Embryonic facial prominence (tissue), 1 donor: ENCODE results near the gene DCLK1.

Experiments used
- DNase-seq: peaks from one replicate; pipeline ENCODE4 v3.0.0-alpha.2; 2016; ENCODE audit errors: extremely low spot score

Gene DCLK1

DNA sequence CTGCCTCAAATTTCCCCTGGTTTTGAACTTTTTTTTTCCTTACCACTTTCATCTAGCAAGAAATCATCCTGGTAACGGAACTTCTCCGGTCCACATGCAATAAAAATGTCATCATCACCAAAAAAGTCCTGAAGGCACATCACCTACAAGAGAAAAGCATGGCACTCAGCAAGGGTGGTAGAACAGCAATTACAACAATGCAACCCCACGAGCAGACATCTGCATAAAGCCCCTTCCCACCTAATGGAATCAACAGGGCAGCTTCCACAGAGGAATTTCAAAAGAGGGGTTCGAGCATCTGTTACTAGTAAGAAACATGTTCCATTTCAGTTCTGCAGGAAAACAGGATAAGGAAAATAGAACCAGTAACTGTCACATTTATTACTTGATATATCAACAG is 183.9 kb downstream of the DCLK1 start:
- no peak for DNase-seq

DNA sequence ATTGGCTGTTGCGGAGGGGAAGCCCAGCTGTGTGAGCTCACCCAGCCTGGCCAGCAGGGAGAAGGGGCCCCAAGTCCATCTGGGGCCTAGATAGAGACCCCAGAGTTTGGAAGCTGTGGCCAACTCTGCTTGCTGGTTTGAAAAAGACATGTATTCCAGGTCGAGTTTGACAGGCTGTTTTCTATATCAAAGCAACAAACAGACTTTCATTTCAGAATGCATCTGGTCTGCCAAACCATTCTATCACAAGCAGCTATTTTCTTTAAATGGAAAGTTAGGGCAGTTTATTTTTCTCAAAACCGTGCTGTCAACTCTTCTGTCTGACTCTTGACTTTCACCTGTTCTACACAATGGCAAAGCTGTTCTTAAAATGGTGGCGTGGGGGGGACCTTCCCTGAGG is 185.8 kb downstream of the DCLK1 start:
- DNase-seq: no peak

GRCh38 chr13:35941374-35941773 is 189.8 kb downstream of the DCLK1 start:
- no peak for DNase-seq

GRCh38 chr13:35940734-35941133 is 190.4 kb downstream of the DCLK1 start:
- DNase-seq: no peak

GRCh38 chr13:35936246-35936978 is 194.8 kb downstream of the DCLK1 start:
- DNase-seq: no peak

DNA sequence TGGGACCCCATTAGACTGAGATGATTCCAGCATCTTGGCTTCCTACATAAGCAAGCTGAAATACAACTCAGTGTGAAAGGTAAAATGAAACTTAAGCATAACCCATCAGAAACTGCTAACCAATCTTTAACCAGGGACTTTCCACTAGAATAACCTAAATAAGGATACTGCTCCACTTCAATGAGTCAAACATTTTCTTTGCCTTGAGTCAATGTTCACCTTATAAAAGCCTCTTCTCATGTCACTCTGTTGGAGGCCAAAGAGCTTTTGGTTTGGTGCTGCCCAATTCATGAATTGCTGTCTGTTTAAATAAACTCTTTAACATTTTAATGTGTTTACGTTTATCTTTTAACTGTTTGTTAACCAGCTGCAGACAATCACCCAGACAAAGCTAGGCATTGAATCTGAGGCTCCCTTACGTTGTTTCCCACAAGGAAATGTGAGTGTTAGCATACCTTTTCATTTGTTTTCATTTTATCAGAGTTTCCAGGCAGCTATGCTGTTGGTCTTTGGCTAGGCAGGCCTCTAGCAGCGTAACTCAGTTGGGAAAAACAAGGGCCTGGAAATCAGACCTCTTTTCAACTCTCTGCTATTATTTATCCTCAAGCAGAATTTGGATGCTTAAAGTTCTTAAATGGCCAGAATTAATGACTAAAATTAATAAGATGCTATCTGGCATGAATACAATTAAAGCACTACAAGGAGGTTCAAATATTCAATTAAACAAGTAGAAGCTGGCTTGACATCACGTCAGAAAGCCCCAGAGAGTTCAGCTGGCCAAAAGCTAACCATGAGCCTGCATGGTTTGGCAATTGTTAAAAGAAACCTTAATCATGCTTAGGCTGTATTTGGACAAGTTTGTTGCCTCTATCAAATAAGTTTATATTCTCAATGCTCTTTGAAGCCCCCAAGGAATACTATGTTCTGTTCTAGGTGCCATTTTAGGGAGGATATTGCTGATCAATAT is 200.2 kb downstream of the DCLK1 start:
- DNase-seq: no peak

DNA sequence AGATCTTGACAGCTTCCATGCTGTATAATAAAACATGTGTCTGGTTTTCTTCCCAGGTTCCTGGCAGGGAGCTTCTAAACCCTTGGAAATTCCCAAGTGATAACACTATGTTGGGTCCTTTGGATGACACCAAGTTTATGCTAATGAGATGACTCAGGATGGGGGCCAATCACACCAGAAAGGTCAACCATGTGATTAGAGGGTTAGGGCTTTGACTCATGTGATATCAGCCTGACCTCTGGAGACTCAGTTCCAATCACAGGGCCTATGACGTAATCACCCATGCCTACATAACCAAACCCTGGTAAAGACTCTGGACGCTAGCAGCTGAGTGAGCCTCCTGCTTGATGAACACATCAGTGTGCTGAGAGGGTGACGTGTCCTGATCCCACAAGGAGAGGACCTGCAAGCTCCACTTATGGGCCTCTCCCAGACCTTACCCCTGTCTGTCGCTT is 203.6 kb downstream of the DCLK1 start:
- no peak for DNase-seq

DNA sequence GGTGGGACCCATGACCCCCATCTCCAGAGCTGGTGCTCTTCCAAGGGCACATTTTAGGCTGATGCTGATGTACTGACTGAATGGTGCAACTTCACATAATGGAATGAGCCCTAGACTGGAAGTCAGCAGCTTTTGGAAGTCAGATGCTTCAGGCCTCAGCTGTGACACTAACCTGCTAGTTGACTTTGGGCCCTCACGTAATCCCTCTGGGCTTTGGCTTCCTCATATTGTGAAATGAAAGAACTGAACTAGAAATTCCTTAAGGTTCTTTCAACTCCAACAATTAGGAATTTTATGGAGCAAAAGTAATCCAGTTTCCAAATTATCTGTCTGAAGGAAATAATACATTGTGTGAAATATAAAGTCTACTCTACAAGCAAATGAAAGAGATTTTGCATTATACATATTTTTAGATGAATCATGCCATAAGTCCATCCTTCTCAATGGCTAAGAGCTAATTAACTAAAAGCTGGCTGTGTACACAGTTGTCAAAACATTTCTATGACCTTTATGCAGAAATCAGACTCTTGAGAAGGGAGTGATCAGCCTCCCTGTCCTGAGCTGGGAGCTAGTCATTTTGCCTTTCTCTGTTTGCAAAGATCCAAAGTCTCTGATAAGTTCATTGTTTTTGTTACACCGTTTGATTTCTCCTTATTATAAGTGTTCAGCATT is 204.2 kb downstream of the DCLK1 start:
- no peak for DNase-seq

DNA sequence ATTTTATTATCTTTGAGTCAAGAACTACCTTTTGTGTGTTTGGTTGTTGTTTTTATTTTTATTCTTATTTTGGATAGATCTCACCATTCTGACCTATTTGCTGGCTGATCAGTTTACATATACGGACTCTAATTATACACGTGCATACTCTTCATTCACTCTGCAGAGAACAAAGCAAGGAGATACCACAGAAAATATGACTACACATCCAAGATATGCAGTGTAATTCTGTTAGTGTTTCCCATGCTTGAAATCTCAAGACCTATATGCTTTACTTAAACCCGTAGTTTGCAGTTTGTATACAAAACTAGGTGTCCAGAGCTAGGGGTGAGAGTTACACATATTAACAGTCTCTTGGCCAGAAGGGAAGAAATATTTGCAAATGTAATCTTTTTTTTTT is 205.5 kb downstream of the DCLK1 start:
- no peak for DNase-seq

DNA sequence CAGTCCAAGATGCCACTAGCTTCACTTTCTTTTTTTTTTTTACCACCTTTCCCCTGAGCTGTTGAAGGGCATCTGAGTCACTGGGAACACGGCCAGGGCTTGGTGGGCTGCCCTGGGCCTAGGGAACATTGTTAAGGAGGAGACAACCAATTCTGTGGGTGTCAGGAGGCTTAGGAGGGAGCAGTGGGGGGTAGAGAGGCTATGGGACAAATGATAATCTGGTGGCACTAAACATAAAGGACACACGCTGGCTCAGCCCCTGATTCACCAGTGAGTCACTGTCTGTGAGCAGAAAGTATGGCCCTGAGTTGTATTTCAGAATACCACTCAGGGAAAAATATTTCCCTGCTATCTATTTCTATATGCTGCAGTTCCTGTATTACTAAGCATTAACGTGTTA is 207.8 kb downstream of the DCLK1 start:
- no peak for DNase-seq

DNA sequence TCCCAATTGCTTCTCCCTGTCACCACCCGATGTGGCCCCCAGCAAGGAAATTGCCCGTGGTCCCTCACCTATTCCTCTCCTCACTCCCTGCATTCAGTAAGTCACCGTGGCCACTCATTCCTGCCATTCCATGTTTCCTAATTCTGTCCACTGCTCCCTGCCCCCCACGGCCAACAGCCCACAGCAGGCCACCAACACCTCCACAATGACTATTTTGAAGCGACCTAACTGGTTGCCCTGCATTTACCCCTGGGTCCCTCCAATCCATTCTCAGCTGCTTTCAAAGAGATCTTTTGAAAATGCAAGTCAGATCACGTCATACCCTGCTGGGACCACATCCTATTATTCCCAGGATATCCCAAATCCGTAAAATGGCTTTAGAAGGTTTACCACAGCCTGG is 210.4 kb downstream of the DCLK1 start:
- DNase-seq: no peak

GRCh38 chr13:35917942-35918645 is 213.1 kb downstream of the DCLK1 start:
- DNase-seq: no peak

- no peak for DNase-seq
These were observed 213.8 kb downstream of the DCLK1 start for GRCh38 chr13:35917252-35917941.

GRCh38 chr13:35916146-35916545 is 215.0 kb downstream of the DCLK1 start:
- DNase-seq: no peak

GRCh38 chr13:35914662-35915061 is 216.5 kb downstream of the DCLK1 start:
- DNase-seq: no peak

DNA sequence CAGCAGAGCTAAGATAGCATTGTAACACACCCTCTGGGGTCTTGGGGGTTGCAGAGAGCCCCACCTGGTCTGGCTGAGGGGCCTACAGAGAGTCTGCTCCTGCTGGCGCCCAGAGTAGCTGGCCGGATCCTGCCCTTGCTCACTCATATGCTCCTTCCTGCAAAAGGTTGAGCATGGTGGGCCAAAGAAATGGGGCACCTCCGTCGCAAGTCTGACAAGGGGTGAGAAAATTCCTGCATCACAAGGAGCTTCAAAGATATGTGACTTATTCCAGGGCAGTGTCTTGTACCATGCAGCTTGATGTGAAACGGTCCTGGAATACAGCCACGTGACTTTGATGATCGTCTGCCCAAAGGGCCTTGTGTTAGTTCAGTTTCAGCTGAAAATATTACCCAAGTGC is 218.3 kb downstream of the DCLK1 start:
- DNase-seq: no peak

- DNase-seq: no peak
These were observed 221.2 kb downstream of the DCLK1 start for GRCh38 chr13:35909837-35910540.

- DNase-seq: no peak
These were observed 222.1 kb downstream of the DCLK1 start for GRCh38 chr13:35909091-35909490.

- DNase-seq: no peak
These were observed 223.0 kb downstream of the DCLK1 start for GRCh38 chr13:35908226-35908625.

DNA sequence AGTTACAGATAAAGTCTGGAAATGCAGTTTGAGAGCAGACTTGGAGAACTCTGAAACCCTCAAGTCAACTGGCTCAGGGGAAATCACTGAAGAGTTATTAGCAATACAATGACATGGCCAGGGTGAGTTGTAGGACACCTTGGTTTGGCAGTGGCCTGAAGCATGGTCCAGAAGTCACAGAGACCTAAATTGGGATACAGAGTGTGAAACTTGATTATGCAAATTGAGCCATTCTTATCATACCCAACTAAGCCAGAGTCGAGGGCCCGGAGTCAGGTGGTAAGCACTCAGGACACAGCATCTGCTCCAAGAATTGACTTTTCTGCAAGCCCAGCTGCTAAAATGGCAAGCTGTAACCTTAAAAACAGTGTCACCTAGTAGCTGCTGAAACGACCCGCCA is 224.5 kb downstream of the DCLK1 start:
- no peak for DNase-seq
